ENCODE measurements around the gene C1orf174. TPM values are rescaled to one million over a fixed set of nuclear protein-coding genes. Genes with fewer than 3 reads are reported as not detected.
"Not testable (repeated sequence)": the region's sequence is repeated elsewhere in the genome, so short reads cannot be mapped to it uniquely, and the experiment has no call there.

C1orf174 gene
- total and polyA plus RNA-seq, 2 experiments from 2014 or later = 17.6 to 22.2 TPM

DNA sequence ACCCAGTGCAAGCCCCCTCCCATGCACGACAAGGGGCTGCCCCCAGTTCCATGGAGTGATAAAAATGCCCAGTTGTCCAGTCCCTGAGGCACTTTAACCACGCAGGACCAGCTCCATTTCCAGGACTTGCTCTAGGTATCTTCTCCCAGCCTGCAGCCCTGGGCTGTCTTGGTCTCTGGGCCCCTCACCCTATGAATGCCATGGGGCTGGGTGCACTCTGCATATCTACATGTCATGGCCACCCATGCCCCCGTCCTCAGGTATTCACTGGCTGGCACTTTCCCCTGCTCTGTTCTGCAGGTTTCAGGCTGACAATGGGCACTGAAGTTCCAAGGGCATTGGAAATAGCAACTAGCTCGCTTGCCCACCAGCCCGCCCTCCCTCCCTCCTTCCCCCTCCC, 19.6 kb upstream of the C1orf174 start:
- no peak overlapping the region for H3K4me3 ChIP-seq
- H3K9me3 ChIP-seq (ENCODE audit: low read depth) = no peaks in the 10 kb centered on the region
- H3K27ac ChIP-seq = no peak overlapping the region
- TF ChIP-seq, protein P1, sequence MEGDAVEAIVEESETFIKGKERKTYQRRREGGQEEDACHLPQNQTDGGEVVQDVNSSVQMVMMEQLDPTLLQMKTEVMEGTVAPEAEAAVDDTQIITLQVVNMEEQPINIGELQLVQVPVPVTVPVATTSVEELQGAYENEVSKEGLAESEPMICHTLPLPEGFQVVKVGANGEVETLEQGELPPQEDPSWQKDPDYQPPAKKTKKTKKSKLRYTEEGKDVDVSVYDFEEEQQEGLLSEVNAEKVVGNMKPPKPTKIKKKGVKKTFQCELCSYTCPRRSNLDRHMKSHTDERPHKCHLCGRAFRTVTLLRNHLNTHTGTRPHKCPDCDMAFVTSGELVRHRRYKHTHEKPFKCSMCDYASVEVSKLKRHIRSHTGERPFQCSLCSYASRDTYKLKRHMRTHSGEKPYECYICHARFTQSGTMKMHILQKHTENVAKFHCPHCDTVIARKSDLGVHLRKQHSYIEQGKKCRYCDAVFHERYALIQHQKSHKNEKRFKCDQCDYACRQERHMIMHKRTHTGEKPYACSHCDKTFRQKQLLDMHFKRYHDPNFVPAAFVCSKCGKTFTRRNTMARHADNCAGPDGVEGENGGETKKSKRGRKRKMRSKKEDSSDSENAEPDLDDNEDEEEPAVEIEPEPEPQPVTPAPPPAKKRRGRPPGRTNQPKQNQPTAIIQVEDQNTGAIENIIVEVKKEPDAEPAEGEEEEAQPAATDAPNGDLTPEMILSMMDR (IDR thresholded peaks at IDR 0.05; ENCODE audit: low read depth, low read length) = no peak
- DNase-seq (ENCODE audit: low read depth in 1 of 2, low spot score in 1 of 2) = no peak
- H3K36me3 ChIP-seq = no peaks in the 10 kb centered on the region
- no peaks in the 10 kb centered on the region for H3K4me1 ChIP-seq (ENCODE audit: low read depth)
- no peaks in the 10 kb centered on the region for H3K27me3 ChIP-seq

DNA sequence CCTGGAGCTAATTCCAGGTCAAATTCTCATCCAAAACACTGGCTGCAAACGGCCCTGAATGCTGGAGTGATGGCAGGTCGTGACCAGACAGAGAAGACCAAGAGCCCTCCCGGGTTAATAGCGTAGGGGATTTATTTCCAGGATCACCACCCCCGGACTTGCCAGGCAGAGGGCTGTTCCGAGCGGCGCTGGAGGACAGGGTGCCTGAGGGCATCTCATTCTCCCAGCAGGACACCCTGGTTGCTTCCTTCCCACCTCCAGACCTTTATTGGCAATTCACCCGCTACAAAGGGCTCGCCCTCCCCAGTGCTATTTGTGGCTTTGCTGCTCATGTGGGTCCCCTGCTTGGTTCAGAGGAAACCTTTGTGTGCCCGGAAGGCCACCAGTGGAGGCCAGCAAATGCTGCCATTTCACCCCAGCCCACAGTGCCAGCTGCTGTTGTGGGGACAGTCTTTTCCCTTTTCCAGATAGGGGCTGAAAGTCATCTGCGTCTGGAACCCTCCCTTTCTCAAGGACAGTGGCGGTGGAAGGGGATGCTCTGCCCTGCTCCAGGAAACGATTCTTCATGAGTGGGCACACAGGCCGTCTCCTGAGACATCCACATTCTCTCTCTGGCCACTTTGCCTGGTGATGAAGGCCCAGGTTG, 19.0 kb upstream of the C1orf174 start:
- TF ChIP-seq, protein P1 (IDR thresholded peaks at IDR 0.05; ENCODE audit: low read depth, low read length) = no peak
- Histone ChIP-seq H3K36me3 (no peaks in the 10 kb centered on the region), H3K4me1 (ENCODE audit: low read depth) (no peaks in the 10 kb centered on the region), H3K27ac (no peak overlapping the region), H3K27me3 (no peaks in the 10 kb centered on the region), H3K9me3 (ENCODE audit: low read depth) (no peaks in the 10 kb centered on the region), H3K4me3 (no peak overlapping the region)
- no peak for DNase-seq (ENCODE audit: low read depth in 1 of 2, low spot score in 1 of 2)

DNA sequence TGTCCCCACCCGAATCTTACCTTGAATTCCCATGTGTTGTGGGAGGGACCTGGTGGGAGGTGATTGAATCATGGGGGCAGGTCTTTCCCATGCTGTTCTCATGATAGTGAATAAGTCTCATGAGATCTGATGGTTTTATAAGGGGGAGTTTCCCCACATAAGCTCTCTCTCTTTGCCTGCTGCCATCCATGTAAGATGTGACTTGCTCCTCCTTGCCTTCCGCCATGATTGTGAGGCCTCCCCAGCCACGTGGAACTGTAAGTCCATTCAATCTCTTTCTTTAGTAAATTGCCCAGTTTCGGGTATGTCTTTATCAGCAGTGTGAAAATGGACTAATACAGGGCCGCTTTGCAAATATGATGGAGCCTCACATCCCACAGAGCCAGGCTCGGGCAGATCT, 18.3 kb upstream of the C1orf174 start:
- not testable (repeated sequence) for H3K4me3 ChIP-seq; H3K9me3 ChIP-seq (ENCODE audit: low read depth); H3K4me1 ChIP-seq (ENCODE audit: low read depth); H3K36me3 ChIP-seq; H3K27me3 ChIP-seq; DNase-seq (ENCODE audit: low read depth in 1 of 2, low spot score in 1 of 2); H3K27ac ChIP-seq

DNA sequence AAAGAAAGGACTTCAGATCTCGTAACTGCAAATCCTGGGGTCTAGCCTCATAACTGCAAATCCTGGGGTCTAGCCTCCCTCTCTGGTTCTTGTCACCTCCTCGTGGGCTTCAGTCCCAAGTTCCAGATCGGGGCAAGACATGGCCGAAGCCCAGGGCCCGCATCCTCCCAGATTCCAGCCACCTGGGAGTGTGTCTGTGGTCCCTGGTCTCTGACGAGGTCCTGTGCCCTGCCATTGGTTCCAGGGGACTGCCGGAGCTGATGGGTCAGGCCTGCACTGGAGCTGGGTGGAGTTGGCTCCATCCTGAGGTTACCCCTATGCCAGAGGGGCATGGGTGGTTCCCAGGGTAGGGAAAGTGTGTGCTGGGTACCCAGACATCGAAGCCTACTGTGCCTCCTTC, 17.7 kb upstream of the C1orf174 start:
- Histone ChIP-seq H3K36me3 (no peaks in the 10 kb centered on the region), H3K27me3 (no peaks in the 10 kb centered on the region), H3K27ac (no peak overlapping the region), H3K9me3 (ENCODE audit: low read depth) (no peaks in the 10 kb centered on the region), H3K4me3 (no peak overlapping the region), H3K4me1 (ENCODE audit: low read depth) (no peaks in the 10 kb centered on the region)
- TF ChIP-seq, protein P1 (IDR thresholded peaks at IDR 0.05; ENCODE audit: low read depth, low read length) = no peak
- DNase-seq (ENCODE audit: low read depth in 1 of 2, low spot score in 1 of 2) = no peak

DNA sequence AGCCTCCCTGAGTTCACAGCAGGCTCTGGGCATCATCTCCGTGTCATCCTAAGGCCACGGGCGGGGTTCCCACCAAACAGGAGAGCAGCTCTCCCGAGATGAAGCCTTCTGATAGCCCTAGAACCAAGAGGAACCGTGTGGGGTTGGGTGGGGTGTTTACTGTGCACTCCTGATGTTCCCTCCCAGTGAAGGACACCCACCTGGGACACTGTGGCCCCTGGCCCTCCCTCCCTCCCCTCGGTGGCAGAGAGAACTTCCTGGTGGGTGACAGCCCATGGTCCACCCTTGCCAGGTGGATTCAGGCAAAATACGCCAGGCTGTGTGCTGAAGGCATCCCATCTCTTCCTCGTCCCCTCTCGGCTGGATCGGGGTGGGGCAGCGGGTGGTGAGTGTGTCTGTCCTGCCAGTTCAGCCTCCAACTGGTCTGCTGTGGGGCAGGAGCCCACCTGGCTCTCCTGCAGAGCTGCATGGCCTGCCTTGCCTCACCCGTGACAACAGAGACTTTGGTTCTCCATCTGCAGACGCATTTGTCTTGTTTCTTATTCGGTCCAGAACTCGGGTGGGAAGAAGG, 15.6 kb upstream of the C1orf174 start:
- no peaks in the 10 kb centered on the region for H3K27me3 ChIP-seq
- H3K4me1 ChIP-seq (ENCODE audit: low read depth) = no peaks in the 10 kb centered on the region
- no peaks in the 10 kb centered on the region for H3K36me3 ChIP-seq
- H3K4me3 ChIP-seq = no peak overlapping the region
- TF ChIP-seq, protein P1 (IDR thresholded peaks at IDR 0.05; ENCODE audit: low read depth, low read length) = no peak
- H3K9me3 ChIP-seq (ENCODE audit: low read depth) = no peaks in the 10 kb centered on the region
- DNase-seq (ENCODE audit: low read depth in 1 of 2, low spot score in 1 of 2) = no peak
- H3K27ac ChIP-seq = no peak overlapping the region

DNA sequence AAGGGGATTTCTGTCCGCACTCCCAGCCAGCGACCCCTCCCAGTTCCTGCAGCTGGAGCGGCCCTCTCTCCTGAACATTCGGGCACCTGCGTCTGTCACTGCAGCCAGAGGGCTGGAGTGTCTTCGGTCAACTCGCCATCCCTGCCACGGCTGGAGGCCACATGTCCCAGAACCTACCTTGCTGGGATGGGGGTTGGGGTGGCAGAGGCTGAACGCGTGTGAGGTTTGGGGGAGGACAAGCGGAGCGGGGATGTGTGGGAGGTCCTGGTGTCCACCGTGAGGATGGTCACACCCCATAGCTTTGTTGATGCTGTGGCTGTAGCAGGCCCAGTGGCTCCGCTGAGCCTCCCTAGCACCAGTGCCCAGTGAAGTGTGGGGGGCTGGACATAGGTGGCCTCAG, 14.8 kb upstream of the C1orf174 start:
- TF ChIP-seq, protein P1 (IDR thresholded peaks at IDR 0.05; ENCODE audit: low read depth, low read length) = no peak
- Histone ChIP-seq H3K27me3 (peaks cover 5% of the 10 kb centered on the region), H3K4me3 (no peak overlapping the region), H3K27ac (no peak overlapping the region), H3K4me1 (ENCODE audit: low read depth) (no peaks in the 10 kb centered on the region), H3K9me3 (ENCODE audit: low read depth) (no peaks in the 10 kb centered on the region), H3K36me3 (no peaks in the 10 kb centered on the region)
- no peak for DNase-seq (ENCODE audit: low read depth in 1 of 2, low spot score in 1 of 2)

Measured in cardiac muscle cell (in vitro differentiated cells and primary cell).